Uterus (tissue), 4 donors: Measurements from ENCODE around the gene FMN2. TPM values are rescaled to one million over a fixed set of nuclear protein-coding genes. Genes with fewer than 3 reads are reported as not detected.
A peak's percentile ranks its signal among the peaks of the same experiment; 100 is the strongest.
"Not testable (repeated sequence)": the region's sequence is repeated elsewhere in the genome, so short reads cannot be mapped to it uniquely, and the experiment has no call there.

Source experiments
- DNase-seq, 2 donors: peaks; one replicate each; pipeline ENCODE4 v3.0.0-alpha.2; 2019 to 2020
- H3K27ac ChIP-seq, 2 donors: fragments of 200-600 bp; sonication (generic); 1 replicate in 1 of 2; 2 replicates in 1 of 2; pipeline ENCODE4 v1.5.1; 2016 to 2018
- H3K27me3 ChIP-seq, 2 donors: fragments of 200-600 bp; sonication (generic); one replicate each; pipeline ENCODE4 v1.5.1; 2018 to 2019; ENCODE audit warnings: control low read depth in 1 of 2
- H3K36me3 ChIP-seq, 2 donors: fragments of 200-600 bp; sonication (generic); one replicate each; pipeline ENCODE4 v1.5.1; 2019; ENCODE audit warnings: control low read depth in 1 of 2
- H3K4me1 ChIP-seq, 2 donors: fragments of 200-600 bp; sonication (generic); one replicate each; pipeline ENCODE4 v1.5.1; 2018 to 2019; ENCODE audit warnings: control low read depth in 1 of 2
- H3K4me3 ChIP-seq, 2 donors: fragments of 200-600 bp; sonication (generic); 1 replicate in 1 of 2; 2 replicates in 1 of 2; pipeline ENCODE4 v1.5.1; 2018 to 2019; ENCODE audit warnings: mild to moderate bottlenecking in 1 of 2
- H3K9me3 ChIP-seq, 2 donors: fragments of 200-600 bp; sonication (generic); one replicate each; pipeline ENCODE4 v1.5.1; 2019; ENCODE audit warnings: control low read depth in 1 of 2
- CTCF ChIP-seq, 4 experiments: fragments of 200-600 bp in 2 of 4; fragments of 450-650 bp in 2 of 4; sonication (generic) in 2 of 4; IDR thresholded peaks; one replicate each; pipeline ENCODE4 v1.5.1; 2016 to 2019; ENCODE audit warnings: antibody characterized with exemption in 4 of 4, mild to moderate bottlenecking in 2 of 4, moderate library complexity in 1 of 4
- POLR2A ChIP-seq, 2 donors: fragments of 450-650 bp; IDR thresholded peaks; one replicate each; pipeline ENCODE4 v1.6.1; 2016; ENCODE audit warnings: antibody characterized with exemption in 2 of 2, mild to moderate bottlenecking in 1 of 2, moderate library complexity in 1 of 2
- intact Hi-C: fragments of 100-400 bp; cut with DNase I; formaldehyde crosslinking; loops from one replicate; pipeline ENCODE4 v1.15.1; 2023; ENCODE audit warnings: low total_unique reads
- total RNA-seq, 4 donors: library from RNA; depleted of rRNA in 3 of 4; stranded (reverse); fragments of >200 nt in 3 of 4; gene quantifications; one replicate each; pipeline versions ENCODE4 v1.1.0 to v1.2.4, GENCODE V29; 2014 to 2023
- donor health status: DM: yes; HTN: yes; CAD: no.

Gene FMN2
- total RNA-seq, 4 donors from 2014 or later = 1.0 to 6.5 (median 2.3) TPM; not detected in 1

DNA sequence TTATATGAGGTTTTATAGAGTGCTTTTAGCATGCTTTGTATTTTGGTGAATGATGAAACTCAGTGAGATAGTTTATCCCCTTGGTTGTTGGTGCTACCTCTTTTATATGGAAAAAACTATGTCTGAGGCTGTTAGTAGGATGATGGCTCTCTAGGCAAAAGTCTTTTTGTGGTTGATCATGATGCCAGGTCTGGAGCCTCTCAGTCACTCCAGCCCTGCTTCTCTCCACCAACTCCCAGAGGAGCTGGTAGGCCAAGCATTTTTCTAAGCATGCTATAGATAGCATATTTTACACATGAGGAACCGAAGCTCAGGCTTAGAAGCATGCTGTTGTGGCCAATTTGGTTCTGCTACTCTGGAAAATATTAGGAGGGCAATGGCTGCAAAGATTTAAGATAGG lies 82.2 kb downstream of the FMN2 start:
- no peak for DNase-seq
- Histone ChIP-seq H3K36me3 (no peaks in the 10 kb centered on the region), H3K27me3 (no peaks in the 10 kb centered on the region), H3K27ac (no peak overlapping the region), H3K4me3 (no peak overlapping the region), H3K4me1 (no peaks in the 10 kb centered on the region), H3K9me3 (no peaks in the 10 kb centered on the region)
- intact Hi-C loops = no loop called here
- TF ChIP-seq CTCF (IDR thresholded peaks at IDR 0.05) (no peak), POLR2A (IDR thresholded peaks at IDR 0.05) (no peak)

DNA sequence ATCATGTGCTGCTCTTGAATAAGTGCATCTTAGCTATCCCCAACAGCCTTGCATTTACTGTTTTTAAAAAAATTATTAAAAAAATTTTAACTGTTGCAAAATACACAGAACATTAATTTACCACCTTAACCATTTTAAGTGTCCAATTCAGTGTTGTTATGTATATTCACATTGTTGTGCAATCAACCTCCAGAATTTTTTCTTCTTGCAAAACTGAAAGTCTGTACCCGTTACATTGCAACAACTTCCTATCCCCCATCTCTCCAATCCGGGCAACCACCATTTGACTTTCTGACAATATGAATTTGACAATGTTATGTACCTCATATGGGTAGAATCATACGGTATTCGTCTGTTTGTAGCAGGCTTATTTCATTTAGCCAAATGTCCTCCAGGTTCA lies 83.1 kb downstream of the FMN2 start:
- TF ChIP-seq POLR2A (IDR thresholded peaks at IDR 0.05) (no peak), CTCF (IDR thresholded peaks at IDR 0.05) (no peak)
- no peak overlapping the region for H3K27ac ChIP-seq
- intact Hi-C loops = no loop called here
- H3K9me3 ChIP-seq = no peaks in the 10 kb centered on the region
- H3K4me1 ChIP-seq = no peaks in the 10 kb centered on the region
- H3K36me3 ChIP-seq = no peaks in the 10 kb centered on the region
- H3K27me3 ChIP-seq = no peaks in the 10 kb centered on the region
- H3K4me3 ChIP-seq = no peak overlapping the region
- no peak for DNase-seq

DNA sequence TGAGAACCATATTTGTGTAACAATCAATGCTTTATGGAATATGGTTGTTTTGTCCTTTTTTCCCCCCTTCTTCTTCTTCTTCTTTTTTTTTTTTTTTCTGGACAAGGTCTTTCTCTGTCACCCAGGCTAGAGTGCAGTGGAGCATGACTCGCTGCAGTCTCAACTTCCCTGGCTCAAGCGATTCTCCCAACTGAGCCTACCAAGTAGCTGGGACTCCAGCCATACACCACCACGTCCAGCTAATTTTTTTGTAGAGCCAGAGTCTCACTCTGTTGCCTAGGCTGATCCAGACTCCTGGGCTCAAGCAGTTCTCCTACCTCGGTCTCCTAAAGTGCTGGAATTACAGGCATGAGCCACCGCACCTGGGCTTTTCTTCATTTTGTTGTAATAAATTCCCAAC lies 86.7 kb downstream of the FMN2 start:
- no peaks in the 10 kb centered on the region for H3K27me3 ChIP-seq
- no peak for DNase-seq
- H3K4me1 ChIP-seq = no peaks in the 10 kb centered on the region
- no peak overlapping the region for H3K27ac ChIP-seq
- H3K36me3 ChIP-seq = no peaks in the 10 kb centered on the region
- no peaks in the 10 kb centered on the region for H3K9me3 ChIP-seq
- H3K4me3 ChIP-seq = no peak overlapping the region
- intact Hi-C loops = no loop called here
- TF ChIP-seq POLR2A (IDR thresholded peaks at IDR 0.05) = no peak
- TF ChIP-seq CTCF (IDR thresholded peaks at IDR 0.05) = no peak

- H3K27ac ChIP-seq, H3K27me3 ChIP-seq, H3K9me3 ChIP-seq, DNase-seq, H3K4me3 ChIP-seq, H3K4me1 ChIP-seq, H3K36me3 ChIP-seq, intact Hi-C loops: not testable (repeated sequence)
Observed at GRCh38 chr1:240184682-240185081, 93.0 kb downstream of the FMN2 start.

DNA sequence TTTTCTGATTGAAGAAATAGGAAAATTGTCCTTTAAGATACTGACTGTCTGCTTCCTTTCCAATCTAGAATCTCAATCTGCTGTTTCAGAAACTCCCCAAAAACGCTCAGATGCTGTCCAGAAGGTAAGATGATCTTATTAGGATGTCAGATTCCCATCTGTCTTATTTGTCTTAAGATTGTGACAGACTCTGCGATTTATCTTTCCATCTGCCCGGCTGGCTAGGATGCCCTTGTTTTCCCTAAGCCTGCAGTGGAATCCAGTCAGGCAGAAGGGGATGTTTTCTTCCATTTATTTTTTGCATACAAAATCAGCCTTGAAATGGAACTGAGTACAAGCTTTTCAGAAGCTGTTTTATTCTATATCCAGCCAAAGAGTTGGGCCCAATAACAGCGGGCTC lies 96.5 kb downstream of the FMN2 start:
- DNase-seq = no peak
- Histone ChIP-seq H3K36me3 (no peaks in the 10 kb centered on the region), H3K27ac (no peak overlapping the region), H3K4me3 (no peak overlapping the region), H3K4me1 (no peaks in the 10 kb centered on the region), H3K9me3 (no peaks in the 10 kb centered on the region), H3K27me3 (no peaks in the 10 kb centered on the region)
- intact Hi-C loops = no loop called here
- no peak for TF ChIP-seq POLR2A (IDR thresholded peaks at IDR 0.05)
- TF ChIP-seq CTCF (IDR thresholded peaks at IDR 0.05) = no peak

GRCh38 chr1:240189386-240189989 lies 97.8 kb downstream of the FMN2 start:
- H3K36me3 ChIP-seq = no peaks in the 10 kb centered on the region
- H3K4me1 ChIP-seq = no peaks in the 10 kb centered on the region
- no peaks in the 10 kb centered on the region for H3K9me3 ChIP-seq
- no peak overlapping the region for H3K4me3 ChIP-seq
- TF ChIP-seq POLR2A (IDR thresholded peaks at IDR 0.05) = no peak
- peak; percentile 39 to 53 (median 49) for TF ChIP-seq CTCF (IDR thresholded peaks at IDR 0.05)
- no peaks in the 10 kb centered on the region for H3K27me3 ChIP-seq
- intact Hi-C loops = no loop called here
- DNase-seq = no peak
- H3K27ac ChIP-seq = no peak overlapping the region
